Mucosa of rectum (tissue), 2 donors: Measurements from ENCODE around the gene DHTKD1.

ENCODE experiments used
- H3K27ac ChIP-seq, 2 donors: one replicate each; pipeline ENCODE4 v1.7.0; 2013; ENCODE audit warnings: inconsistent platforms in 2 of 2, low read depth in 2 of 2, low read length in 2 of 2
- H3K27me3 ChIP-seq, 2 donors: one replicate each; pipeline ENCODE4 v1.7.0; 2013; ENCODE audit warnings: low read length in 2 of 2; ENCODE audit not compliant: control insufficient read depth in 2 of 2, insufficient read depth in 2 of 2
- H3K36me3 ChIP-seq, 2 donors: one replicate each; pipeline ENCODE4 v1.7.0; 2013; ENCODE audit warnings: low read length in 2 of 2; ENCODE audit not compliant: control insufficient read depth in 2 of 2, insufficient read depth in 2 of 2
- H3K4me1 ChIP-seq, 2 donors: one replicate each; pipeline ENCODE4 v1.7.0; 2013; ENCODE audit warnings: low read length in 2 of 2, mild to moderate bottlenecking in 1 of 2; ENCODE audit not compliant: control insufficient read depth in 2 of 2, insufficient read depth in 2 of 2
- H3K4me3 ChIP-seq, 2 donors: one replicate each; pipeline ENCODE4 v1.7.0; 2013; ENCODE audit warnings: low read length in 2 of 2
- H3K9ac ChIP-seq, 2 donors: one replicate each; pipeline ENCODE4 v1.7.0; 2013; ENCODE audit warnings: low read length in 2 of 2, low read depth in 1 of 2, mild to moderate bottlenecking in 1 of 2
- H3K9me3 ChIP-seq, 2 donors: one replicate each; pipeline ENCODE4 v1.7.0; 2013; ENCODE audit warnings: low read length in 2 of 2; ENCODE audit not compliant: control insufficient read depth in 2 of 2
- donor health status: healthy.
- donor health status: Normal muscosa, but diverticular disease.

The DHTKD1 gene, protein sequence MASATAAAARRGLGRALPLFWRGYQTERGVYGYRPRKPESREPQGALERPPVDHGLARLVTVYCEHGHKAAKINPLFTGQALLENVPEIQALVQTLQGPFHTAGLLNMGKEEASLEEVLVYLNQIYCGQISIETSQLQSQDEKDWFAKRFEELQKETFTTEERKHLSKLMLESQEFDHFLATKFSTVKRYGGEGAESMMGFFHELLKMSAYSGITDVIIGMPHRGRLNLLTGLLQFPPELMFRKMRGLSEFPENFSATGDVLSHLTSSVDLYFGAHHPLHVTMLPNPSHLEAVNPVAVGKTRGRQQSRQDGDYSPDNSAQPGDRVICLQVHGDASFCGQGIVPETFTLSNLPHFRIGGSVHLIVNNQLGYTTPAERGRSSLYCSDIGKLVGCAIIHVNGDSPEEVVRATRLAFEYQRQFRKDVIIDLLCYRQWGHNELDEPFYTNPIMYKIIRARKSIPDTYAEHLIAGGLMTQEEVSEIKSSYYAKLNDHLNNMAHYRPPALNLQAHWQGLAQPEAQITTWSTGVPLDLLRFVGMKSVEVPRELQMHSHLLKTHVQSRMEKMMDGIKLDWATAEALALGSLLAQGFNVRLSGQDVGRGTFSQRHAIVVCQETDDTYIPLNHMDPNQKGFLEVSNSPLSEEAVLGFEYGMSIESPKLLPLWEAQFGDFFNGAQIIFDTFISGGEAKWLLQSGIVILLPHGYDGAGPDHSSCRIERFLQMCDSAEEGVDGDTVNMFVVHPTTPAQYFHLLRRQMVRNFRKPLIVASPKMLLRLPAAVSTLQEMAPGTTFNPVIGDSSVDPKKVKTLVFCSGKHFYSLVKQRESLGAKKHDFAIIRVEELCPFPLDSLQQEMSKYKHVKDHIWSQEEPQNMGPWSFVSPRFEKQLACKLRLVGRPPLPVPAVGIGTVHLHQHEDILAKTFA

DNA sequence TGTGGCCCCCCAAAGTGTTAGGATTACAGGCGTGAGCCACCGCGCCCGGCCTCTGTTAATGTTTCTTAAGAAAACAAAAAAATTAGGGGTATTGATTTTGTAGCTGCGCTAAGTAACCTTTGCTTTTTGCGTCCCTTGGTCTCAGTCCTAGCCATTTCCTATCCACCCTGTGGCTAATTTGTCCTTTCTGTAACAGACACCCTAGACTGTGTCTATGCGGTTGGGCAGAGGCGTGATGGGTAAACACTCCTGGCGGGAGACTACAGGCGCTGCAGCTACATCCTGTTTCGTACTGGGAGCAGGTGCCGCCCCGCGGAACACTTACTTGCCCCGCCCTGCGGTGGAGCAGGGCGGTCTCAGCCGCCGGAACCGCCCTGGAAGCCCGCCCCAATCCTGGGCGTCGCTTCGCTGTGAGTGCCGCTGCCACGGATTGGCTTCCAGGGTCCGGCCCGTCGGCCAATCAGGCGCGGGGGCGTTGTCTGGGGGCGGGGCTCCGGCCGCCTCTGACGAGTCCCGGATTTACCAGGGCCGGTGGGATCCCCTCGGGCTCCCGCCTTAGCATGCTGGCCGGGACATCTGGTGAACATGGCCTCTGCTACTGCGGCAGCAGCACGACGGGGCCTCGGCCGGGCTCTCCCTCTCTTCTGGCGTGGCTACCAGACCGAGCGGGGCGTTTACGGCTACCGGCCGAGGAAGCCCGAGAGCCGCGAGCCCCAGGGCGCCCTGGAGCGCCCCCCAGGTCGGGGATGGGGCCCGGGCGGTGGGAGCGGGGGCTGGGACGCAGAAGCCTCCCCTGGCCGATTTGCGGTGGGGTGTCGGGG is at the start of gene DHTKD1:
DHTKD1 (plus strand) TSS at position 506 of the 821 bp plus-strand sequence; CDS start at position 586, 80 bp downstream.
- Histone ChIP-seq H3K27ac (peak within 1 kb of the TSS; percentile 80 to 82), H3K9ac (peak within 1 kb of the TSS; percentile 81 to 89), H3K4me1 (peaks cover 2 to 9% of the 10 kb centered on the region in 2 donors), H3K4me3 (peak within 1 kb of the TSS; percentile 88 to 93), H3K9me3 (no peaks in the 10 kb centered on the region), H3K27me3 (no peaks in the 10 kb centered on the region), H3K36me3 (no peaks in the 10 kb centered on the region)

DNA sequence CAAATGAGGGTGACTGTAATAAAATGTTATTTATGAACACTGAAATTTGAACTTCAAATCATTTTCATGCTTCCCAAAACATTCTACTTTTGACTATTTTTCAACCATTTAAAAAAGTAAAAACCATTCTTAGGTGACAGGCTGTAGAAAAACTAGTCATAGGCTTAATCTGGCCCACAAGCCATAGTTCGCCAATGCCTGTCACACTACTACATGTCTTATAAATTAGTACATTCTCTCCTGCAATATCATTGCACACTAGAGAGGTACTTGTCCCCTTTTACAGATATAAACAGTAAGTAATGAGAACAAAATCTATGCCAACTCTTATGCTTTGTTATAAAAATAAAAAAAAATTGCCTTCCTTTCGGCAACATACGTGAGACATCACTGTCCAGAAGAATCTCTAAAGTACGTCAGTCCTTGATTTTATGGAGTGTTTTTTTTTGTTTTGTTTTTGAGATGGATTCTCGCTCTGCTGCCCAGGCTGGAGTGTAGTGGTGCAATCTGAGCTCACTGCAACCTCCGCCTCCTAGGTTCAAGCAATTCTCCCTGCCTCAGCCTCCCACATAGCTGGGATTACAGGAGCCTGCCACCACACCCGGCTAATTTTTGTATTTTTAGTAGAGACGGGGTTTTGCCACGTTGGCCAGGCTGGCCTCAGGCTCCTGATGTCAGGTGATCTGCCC is 49.3 kb upstream of the DHTKD1 start:
- H3K4me3 ChIP-seq, result no peak overlapping the region
- H3K4me1 ChIP-seq, result peaks cover 0 to 4% of the 10 kb centered on the region in 2 donors
- H3K36me3 ChIP-seq, result peaks cover 0 to 2% of the 10 kb centered on the region in 2 donors
- H3K9me3 ChIP-seq, result no peaks in the 10 kb centered on the region
- no peak overlapping the region for H3K27ac ChIP-seq
- H3K9ac ChIP-seq, result no peak overlapping the region
- no peaks in the 10 kb centered on the region for H3K27me3 ChIP-seq

DNA sequence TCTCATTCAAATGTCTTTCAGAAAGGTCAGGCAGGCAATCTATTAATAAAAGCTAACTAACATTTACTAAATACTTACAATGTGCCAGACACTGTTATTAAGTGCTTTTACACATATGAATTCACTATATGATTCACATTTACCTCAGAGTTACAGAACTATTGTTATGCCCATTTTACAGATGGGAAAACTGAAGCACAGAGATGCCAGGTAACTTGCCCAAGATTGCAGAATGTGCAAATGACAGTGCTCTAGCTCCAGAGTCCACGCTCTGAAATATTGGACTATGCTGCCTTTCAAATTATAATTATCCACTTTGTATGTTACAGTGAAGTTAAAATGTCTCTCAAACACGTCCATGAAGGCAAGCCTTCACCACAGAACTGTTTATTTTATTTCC is 48.2 kb upstream of the DHTKD1 start:
- H3K36me3 ChIP-seq, result peaks cover 0 to 6% of the 10 kb centered on the region in 2 donors
- no peaks in the 10 kb centered on the region for H3K9me3 ChIP-seq
- H3K27ac ChIP-seq, result no peak overlapping the region
- no peak overlapping the region for H3K9ac ChIP-seq
- H3K4me1 ChIP-seq, result peaks cover 0 to 4% of the 10 kb centered on the region in 2 donors
- no peak overlapping the region for H3K4me3 ChIP-seq
- H3K27me3 ChIP-seq, result no peaks in the 10 kb centered on the region

DNA sequence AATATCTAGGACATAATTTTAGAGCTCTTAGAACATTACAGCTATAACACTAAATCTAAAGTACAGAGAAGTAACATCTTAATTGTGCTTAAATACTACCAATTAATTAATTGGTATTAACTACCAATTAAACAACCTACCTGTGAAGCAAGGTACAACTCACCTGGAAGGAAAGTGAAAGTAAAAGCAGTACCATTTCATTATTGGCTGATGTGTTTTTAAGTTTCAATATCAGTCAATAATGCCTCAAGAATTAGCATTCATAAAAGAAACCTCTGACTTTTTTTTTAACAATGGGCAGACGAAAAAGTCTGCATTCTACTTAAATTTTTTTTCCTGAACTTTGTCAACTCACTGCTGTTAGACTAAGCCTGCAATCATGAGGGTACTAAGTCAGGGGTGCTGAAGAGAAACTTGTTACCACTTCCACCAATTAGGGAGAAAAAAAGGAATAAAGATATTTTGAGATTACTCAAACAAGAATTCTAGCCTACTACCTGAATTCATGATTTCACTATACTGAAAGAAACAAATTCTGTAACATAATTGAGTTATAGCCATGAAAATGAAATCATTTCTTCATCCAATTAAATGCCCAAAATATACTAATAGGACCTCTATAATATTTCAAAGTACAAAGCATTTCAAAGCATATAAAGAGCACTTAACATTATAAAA is 46.0 kb upstream of the DHTKD1 start:
- H3K4me1 ChIP-seq, result peaks cover 0 to 4% of the 10 kb centered on the region in 2 donors
- H3K36me3 ChIP-seq, result peaks cover 6 to 12% of the 10 kb centered on the region in 2 donors
- no peak overlapping the region for H3K9ac ChIP-seq
- H3K4me3 ChIP-seq, result no peak overlapping the region
- H3K27me3 ChIP-seq, result no peaks in the 10 kb centered on the region
- no peak overlapping the region for H3K27ac ChIP-seq
- H3K9me3 ChIP-seq, result no peaks in the 10 kb centered on the region

DNA sequence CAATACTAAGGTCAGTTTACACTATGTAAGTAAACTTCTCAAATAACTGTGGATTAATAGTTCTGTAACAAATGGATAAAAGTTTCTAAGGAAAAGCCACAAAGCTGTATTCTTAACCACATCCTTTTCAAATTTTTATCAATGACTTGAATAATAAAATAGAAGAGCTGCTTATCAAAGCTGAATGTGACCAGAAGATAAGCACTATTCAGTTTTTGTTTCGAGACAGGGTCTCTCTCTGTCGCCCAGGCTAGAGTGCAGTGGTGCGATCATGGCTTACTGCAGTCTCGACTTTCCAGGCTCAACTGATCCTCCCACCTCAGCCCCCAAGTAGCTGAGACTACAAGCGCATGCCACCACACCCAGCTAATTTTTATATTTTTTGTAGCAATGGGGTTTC is 43.2 kb upstream of the DHTKD1 start:
- Histone ChIP-seq H3K36me3 (peaks cover 16 to 25% of the 10 kb centered on the region in 2 donors), H3K4me1 (no peaks in the 10 kb centered on the region)

DNA sequence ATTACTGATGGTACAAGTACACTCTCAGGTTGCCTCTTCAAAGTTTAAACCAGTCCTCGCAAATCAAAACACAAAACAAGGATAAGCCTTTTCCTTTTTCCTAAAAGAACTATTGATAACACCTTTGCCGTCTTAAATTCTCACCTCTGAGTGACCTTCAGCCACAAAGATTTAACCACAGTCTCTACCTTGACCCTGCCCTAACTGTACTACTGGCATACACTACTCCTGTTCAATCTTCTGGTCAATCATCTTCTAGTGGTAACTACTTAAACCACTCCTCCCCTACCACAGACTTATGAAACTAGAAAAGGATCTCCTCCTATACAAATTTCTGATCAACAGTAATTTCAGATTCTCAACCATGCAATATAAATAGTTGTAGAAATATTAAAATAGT is 41.2 kb upstream of the DHTKD1 start:
- Histone ChIP-seq H3K36me3 (peaks cover 16 to 23% of the 10 kb centered on the region in 2 donors), H3K9ac (no peak overlapping the region), H3K4me3 (no peak overlapping the region), H3K27ac (no peak overlapping the region), H3K27me3 (no peaks in the 10 kb centered on the region), H3K9me3 (no peaks in the 10 kb centered on the region), H3K4me1 (no peaks in the 10 kb centered on the region)

More for the DNA sequence above, 43.2 kb upstream of the DHTKD1 start:
- H3K9ac ChIP-seq, result no peak overlapping the region
- no peaks in the 10 kb centered on the region for H3K9me3 ChIP-seq
- H3K27ac ChIP-seq, result no peak overlapping the region
- no peak overlapping the region for H3K4me3 ChIP-seq
- no peaks in the 10 kb centered on the region for H3K27me3 ChIP-seq

DNA sequence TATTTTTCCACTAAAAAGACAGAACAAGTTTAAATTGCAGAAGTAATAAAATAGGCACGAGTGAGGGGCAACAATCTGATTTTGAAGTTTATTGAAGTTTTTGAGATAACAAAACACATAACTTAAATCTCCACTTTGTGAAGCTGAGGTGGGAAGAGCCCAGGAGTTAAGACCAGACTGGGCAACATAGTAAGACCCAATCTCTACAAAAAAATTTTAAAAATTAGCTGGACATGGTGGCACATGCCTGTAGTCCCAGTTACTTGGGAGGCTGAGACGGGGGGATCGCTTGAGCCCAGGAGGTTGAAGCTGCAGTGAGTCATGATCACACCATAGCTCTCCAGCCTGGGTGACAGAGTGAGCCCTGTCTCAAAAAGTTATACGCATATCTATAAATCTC is 37.4 kb upstream of the DHTKD1 start:
- Histone ChIP-seq H3K9me3 (no peaks in the 10 kb centered on the region), H3K4me3 (no peak overlapping the region), H3K9ac (no peak overlapping the region), H3K27ac (no peak overlapping the region), H3K36me3 (peaks cover 24 to 30% of the 10 kb centered on the region in 2 donors), H3K4me1 (no peaks in the 10 kb centered on the region), H3K27me3 (no peaks in the 10 kb centered on the region)

DNA sequence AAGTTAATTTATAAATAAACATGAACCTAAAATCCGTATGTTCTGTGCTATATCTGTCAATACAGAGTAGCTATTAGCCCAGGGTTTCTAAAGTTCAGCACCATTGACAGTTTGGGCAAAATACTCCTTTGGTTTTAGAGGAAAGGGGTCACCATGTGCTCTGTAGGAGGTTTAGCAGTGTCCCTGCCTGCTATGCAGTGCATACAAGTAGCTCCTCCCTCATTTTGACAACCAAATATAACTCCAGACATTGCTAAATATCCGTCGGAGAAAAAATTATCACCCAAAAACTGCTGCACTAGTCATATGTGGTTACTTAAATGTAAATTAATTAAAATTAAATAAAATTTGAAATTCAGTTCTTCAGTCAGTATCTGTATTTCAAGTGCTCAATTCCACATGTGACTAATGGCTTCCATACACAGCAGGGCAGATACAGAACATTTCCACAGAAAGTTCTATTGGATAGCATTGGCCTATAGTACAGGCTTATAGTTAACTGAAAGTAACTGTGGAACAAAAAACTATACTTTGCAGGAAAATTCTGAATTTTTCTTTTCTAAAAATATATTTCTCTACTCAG is 32.6 kb upstream of the DHTKD1 start:
- Histone ChIP-seq H3K27me3 (no peaks in the 10 kb centered on the region), H3K9ac (no peak overlapping the region), H3K9me3 (no peaks in the 10 kb centered on the region), H3K4me1 (peaks cover 2 to 5% of the 10 kb centered on the region in 2 donors), H3K36me3 (peaks cover 8 to 11% of the 10 kb centered on the region in 2 donors), H3K27ac (no peak overlapping the region), H3K4me3 (no peak overlapping the region)
